GM08714 (cell line): ENCODE results near the gene PXDN.

Experiments used
- H3K4me3 ChIP-seq: fragments of 200-500 bp; sonication (Bioruptor generic); 2 replicates; pipeline ENCODE4 v1.5.1; 2014; ENCODE audit warnings: mild to moderate bottlenecking, low read length, inconsistent platforms
- ZNF274 ChIP-seq: IDR thresholded peaks from 2 replicates; pipeline ENCODE4 v1.6.1; 2012; ENCODE audit warnings: mild to moderate bottlenecking, low read depth, low read length

The PXDN gene

DNA sequence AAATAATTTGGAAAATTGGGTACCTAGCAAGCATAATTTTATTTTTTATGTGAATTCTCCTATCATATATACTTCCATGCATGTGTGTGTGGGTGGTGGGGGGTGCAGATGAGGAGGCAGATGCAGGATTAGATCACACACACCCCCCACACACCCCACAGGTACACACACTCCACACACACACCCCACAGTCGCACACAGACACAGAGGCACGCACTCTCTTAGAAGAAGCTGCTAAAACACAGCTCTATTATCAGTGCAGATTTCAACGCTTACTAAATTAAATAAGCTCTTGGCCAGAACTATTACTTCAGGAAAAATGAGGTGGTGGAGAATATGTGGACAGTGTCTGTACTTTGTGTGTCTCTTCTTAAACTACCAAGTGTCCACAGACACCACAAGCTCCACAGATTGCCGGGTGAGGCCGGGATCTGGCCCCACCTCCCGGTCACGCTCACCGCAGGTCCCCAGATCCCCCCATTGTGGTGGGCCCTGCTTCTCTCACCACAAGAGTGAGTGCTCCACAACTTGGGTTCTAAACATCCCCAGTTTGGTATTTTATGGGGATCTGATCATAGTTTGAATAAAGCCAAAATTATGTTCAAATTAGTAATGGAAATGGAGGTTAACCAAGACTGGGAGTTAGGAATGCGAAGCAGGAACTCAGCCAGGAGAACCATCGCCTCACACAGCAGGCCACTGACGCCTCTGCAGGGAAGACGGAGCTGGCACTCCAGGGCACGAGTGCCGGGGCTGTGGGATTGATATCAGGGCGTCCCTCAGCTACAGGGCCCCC is 102.1 kb downstream of the PXDN start:
- TF ChIP-seq ZNF274, result no peak
- no peak overlapping the region for H3K4me3 ChIP-seq

DNA sequence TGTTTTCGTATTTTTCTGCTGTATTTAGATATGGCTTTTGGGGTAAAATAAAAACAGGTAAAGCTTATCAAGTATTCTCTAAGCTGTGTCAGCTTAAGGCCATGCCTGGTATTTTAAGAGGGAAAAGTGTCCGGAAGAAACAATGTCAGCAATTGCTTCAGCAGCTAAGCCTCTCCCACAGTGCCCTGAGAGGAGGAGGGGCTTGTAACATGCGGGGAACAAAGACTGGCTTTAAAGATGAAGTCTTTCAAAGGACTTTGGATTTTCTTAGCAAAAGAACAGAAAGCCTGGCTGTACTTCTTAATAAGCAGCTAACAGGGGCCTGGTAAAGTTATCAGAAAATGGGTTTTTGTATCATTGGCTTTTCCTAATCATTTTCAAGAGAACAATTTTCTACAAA is 102.8 kb downstream of the PXDN start:
- no peak overlapping the region for H3K4me3 ChIP-seq
- no peak for TF ChIP-seq ZNF274

DNA sequence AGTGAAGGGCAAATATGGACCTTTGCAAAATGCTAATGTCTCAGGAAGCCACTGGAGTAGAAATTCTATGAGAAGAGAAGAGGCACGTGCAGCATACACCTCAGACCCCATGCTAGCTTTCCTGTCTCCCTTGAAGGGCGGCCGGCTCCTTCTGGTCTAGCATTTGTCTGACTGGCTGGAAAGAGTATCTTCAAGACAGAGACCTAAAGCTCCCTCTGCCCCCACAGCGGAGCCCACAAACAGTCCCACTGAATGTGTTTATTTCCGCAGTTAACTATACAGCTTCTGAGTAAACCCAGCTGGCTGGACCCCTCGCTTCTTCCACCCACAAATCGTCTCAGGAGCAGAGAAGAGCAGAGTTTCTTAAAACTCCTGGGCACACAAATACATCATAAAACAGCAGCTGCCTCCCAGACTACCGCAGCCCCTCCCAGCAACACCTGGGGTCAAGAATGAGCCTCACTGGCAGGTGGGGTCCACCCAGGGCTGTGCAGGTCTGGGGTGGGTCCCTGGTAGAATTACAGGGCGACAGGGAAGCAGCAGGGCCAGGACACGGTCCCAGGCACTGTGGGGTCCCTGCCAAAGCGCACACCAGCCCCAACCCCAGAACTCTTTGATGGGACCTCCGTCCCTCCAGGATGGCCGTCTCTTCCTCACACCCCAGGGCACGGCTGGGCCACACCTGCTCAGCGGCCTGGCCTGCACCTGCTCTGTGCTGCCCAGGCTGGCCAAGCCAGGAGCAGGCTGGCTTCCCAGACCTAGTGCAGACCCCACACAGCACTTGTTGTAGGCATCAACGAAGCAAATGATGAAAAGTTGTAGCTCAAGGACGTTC is 103.8 kb downstream of the PXDN start:
- no peak for TF ChIP-seq ZNF274
- no peak overlapping the region for H3K4me3 ChIP-seq

DNA sequence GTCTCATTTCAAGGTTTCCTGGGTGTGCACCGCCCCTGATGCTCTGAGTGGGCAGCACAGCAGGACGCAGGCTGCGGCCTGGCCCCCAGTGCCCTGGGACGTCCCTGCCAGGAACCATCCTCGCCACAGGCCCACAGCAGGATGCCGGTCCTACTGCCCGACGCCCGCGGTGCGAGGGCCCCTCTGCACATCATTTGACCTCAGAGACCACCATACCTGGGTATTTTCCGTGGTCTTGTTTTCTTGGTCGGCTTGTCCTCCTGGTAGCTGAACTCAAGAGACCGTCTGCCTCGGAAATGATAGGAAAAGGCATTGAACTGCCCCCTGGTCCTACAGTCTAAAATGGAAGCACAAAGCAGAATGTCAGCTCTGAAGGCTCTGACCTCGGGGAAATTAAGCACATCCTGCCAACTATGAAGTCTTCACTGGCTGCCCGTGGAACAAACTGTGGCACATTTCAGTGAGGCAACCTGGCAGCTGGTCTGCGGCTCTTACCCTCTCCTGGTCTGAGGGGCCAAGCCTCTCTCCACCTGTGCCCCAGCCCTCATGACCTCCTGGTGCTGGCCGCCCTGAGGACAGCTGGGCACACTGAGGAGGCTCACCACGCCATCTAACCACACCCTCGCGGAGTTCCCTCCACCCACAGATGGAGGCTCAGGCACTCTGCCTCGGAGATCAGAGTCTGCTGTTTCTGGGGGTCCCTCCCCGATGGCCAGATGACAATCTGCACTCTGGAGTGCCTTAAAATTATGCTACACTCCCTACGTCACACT is 105.0 kb downstream of the PXDN start:
- TF ChIP-seq ZNF274, result no peak
- no peak overlapping the region for H3K4me3 ChIP-seq

DNA sequence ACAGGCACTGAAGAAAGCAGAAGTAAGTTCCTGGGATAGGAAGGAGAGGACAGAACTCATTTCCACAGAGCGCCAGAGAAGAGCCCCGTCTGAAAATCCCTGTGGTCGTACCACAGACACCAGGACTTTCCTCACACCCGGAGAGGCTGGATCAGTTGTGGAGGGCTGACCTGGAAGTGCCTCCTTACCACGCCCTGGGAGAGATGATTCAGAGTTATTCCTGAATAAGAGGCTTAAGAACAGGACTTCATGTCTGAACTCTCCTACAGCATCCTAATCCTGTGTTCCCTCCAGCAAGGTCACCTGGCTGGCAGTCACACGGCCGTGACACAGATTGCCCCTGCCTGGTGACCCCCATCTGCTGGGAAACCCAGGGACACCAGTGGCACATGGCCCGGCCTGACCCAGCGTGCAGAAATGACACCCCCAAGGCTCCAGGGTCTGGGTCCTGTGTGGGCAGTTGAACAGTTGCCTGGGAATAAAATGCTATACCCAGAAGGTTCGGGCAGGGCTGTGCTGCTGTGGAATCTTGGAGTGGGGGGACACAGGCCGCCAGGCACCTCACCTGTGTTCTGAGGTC is 105.9 kb downstream of the PXDN start:
- H3K4me3 ChIP-seq, result no peak overlapping the region
- no peak for TF ChIP-seq ZNF274

DNA sequence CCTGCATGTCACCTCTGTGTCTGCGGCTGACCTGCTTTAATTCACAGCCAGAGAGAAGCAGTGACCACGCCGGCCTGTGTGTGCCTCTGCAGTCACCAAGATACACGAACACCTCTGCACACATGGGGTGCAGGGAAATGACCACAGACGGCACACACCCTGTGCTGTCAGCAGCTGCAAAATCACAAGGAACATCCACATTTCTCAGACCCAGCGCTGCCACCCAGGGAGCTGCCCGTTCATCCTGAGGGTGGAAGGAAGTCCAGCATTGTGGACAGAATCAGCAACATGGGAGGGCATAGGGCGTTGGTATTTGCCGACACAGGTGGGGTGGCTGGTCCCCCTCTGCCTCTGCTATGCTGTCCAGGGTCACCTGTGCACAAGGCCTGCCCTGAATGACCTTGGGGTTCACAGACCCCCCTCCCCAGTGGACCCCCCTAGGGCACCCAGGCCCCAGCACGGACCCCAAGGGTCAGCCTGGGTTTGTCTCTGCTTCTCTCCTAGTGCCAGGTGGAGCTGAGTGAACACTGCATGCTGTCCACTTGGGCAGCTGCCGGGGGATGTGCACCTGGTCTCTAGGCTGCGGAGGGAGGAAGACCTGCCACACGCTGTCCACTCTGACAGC is 107.4 kb downstream of the PXDN start:
- H3K4me3 ChIP-seq, result no peak overlapping the region
- TF ChIP-seq ZNF274, result no peak

DNA sequence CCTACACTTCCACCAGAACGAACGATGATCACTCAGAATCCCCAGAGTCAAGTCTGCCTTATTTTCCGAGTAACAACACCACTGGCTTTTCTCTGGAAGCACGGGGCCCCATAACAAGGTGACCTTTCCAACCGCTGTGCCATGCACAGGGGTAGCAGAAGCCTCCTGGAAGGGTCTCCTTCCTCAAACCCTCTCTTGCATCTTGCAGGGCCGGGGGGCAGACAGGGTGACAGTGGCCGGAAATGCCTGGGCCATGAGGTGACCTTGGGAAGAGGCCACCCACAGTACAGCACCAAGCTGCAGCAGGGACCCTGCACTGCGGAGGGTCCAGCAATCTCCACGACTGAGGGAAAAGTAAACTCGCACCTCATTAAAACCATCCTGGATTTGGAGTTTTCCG is 108.5 kb downstream of the PXDN start:
- H3K4me3 ChIP-seq, result no peak overlapping the region
- no peak for TF ChIP-seq ZNF274

DNA sequence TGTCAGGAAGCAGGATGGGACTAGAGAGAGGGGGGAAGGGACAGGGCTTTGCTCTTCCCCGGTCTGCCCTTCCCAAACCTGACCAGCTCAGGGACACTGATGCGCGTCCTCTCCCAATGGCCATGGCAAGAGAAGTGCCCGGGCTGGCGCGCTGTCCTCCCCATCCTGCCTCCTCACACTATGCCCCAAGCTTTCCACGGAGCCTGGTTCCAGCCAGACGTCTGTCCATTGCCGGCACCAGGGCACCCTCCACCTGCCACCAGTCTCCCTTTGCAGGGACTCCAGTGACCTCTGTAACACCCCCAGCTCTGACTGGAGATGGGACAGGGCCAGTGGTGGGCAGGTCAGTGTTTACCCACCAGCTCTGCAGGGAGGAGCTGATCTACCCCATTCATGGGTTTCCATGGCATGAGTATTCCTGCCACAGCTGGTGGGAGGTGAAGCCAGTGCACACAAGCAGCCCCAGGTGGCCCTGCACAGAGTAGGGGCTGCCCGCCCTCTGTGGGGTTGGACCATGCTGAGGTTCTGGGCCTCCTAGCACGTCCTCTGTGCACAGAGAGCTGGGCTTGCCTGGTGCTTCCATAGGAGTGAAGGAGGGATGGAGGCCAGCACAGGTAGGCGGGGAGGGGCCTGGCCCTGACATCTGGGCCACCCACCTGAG is 109.5 kb downstream of the PXDN start:
- TF ChIP-seq ZNF274, result no peak
- H3K4me3 ChIP-seq, result no peak overlapping the region

DNA sequence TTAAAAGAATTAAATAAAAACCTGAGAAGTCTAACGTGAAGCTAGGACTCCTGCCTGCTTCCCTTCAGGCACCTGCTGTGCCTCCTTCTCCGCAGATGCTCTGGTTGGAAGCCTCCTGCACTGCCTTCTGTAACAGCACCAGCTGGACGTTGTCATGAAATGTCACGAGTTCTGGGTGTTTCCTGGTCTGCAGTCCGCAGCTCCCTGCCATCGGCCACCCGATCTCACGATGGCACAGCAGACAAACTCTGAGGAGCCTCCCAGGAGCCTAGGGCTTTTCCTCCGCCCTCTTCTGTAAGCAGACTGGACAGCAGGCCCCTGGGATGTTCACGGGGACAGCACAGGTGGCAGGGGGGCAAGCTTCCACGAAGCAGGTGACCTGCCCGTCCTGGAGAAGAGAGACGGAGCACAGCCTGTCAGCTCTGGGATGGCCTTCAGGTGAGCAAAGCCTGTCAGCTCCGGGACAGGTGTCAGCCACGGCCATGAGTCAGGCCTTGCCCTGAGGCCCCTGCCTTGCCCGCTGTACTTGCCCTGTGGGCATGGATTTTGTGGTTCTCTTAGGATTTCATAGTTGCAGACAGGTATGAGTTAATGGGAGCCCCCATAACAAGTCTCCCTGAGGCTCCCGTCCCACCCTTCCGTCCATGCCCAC is 110.3 kb downstream of the PXDN start:
- H3K4me3 ChIP-seq, result no peak overlapping the region
- no peak for TF ChIP-seq ZNF274

DNA sequence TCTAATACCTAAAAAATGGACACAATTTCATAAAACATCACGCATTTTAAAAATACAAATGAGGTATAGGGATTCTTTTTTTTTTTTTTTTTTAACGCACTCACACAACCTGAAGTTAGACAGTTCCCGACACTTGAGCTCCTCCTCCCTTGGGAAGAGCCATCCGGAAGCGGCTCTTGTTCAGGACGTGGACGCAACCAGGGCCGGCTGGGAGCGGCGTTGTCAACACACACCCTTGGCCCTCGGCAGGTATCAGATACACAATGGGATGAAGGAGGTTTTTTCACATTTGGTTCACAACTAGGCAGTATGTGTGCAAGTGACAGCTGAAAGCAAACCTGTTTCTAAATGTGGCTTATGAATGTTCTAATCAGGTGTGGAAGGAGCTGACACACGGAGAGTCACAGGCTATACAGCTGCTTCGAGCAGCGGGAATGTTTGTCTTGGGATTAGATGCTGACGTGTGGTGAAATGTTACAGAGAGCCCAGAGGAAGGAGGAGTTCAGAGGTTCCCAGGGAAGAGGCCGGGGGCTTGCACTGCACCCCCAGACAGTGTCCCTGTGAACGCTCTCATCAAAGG is 111.1 kb downstream of the PXDN start:
- no peak overlapping the region for H3K4me3 ChIP-seq
- TF ChIP-seq ZNF274, result no peak

DNA sequence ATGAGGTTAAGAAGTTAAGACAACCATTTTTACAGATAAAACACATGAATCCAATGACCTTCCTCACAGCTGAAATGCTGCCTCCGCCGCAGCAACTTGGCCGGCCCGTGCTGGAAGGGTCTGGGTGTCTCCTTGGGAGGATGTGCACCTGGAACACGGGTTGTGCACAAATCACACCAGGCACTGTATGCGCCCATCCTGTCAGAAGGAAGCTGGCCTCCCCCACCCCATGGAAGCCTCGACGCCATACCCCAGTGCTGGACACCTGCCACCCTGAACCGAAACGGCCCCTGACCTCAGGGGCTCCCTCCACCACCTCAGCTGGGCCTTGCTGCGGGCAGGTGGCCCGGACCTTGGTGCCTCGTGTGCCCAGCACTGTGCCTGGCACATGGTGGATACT is 111.8 kb downstream of the PXDN start:
- TF ChIP-seq ZNF274, result no peak
- H3K4me3 ChIP-seq, result no peak overlapping the region

DNA sequence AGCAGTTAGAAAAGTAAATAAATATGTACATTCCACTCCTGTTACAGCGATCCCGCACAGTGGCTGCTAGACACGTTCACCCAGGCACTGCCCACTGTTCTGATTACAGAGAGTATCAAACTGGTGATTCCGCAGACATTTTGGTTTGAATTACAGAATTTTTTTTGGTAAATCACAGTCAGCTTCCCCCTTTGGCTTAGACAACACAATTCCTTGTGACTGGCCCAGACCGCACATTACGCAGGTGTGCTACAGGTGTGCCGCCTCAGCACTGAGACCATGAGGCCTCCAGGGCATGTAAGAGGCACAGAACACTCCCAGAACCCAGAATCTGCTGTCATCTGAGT is 112.3 kb downstream of the PXDN start:
- no peak for TF ChIP-seq ZNF274
- H3K4me3 ChIP-seq, result no peak overlapping the region
